Measurements from ENCODE around the gene MAGI1.
A peak's percentile ranks its signal among the peaks of the same experiment; 100 is the strongest.

The MAGI1 gene

DNA sequence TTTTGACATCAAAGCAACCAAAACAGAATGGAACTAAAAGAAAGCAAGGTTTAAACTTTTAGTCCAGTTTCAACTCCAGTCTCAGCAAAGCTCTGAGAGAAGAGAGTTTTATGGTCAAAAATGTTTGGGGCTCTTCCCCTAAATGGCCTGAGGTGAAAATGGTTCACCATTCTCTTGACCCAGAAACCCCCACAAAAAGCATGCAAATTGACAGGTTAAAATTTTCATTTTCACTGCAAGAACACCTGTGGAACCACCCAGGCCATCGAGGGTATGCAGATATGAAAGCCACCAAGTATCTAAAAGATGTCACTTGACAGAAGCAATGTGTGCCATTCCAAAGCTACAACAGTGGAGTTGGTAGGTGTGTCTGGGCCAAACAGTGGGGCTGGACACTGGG is 195.0 kb downstream of the MAGI1 start:
- DNase-seq (ENCODE audit: extremely low read depth, low read depth) = no peak
- TF ChIP-seq, protein P1, sequence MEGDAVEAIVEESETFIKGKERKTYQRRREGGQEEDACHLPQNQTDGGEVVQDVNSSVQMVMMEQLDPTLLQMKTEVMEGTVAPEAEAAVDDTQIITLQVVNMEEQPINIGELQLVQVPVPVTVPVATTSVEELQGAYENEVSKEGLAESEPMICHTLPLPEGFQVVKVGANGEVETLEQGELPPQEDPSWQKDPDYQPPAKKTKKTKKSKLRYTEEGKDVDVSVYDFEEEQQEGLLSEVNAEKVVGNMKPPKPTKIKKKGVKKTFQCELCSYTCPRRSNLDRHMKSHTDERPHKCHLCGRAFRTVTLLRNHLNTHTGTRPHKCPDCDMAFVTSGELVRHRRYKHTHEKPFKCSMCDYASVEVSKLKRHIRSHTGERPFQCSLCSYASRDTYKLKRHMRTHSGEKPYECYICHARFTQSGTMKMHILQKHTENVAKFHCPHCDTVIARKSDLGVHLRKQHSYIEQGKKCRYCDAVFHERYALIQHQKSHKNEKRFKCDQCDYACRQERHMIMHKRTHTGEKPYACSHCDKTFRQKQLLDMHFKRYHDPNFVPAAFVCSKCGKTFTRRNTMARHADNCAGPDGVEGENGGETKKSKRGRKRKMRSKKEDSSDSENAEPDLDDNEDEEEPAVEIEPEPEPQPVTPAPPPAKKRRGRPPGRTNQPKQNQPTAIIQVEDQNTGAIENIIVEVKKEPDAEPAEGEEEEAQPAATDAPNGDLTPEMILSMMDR (IDR thresholded peaks at IDR 0.05; ENCODE audit: low read depth, low read length) = no peak

DNA sequence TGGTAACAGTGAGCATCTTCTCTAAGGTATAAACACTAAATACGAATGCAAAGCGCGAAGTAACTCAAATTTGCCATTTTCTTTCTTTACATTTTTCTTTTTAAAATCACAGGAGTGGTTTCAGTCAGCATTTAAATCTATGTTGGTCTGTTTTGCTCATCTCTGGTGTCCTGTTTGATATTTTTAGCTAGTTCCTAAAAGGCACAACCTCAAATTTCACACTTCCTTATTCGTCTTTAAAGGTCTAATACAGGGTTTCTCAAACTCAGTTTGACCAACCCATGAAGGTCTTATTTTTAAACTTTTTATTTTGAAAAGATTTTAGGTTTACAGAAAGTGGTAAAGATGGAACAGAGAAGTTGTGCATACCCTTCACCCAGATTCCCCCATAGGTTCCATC is 201.1 kb downstream of the MAGI1 start:
- TF ChIP-seq, protein P1 (IDR thresholded peaks at IDR 0.05; ENCODE audit: low read depth, low read length) = no peak
- DNase-seq (ENCODE audit: extremely low read depth, low read depth) = no peak

DNA sequence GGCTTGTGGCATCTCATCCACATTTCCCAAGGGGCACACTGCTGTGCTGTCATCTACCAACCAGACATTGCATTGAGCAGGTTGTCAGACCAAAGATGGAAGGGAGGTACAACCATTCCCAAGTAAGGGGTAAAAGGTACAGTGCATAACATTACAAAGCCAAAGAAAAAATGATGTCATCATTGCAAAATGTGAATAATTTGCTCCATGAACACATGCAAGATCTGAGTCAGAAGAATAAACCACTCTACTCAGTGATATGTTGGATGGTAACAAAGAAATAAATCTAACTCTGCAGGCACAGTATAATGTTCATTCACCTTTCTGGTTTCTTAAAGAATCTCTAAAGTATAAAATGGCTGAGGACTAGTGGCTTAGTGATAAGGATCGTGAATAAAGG is 202.7 kb downstream of the MAGI1 start:
- TF ChIP-seq, protein P1 (IDR thresholded peaks at IDR 0.05; ENCODE audit: low read depth, low read length) = no peak
- DNase-seq (ENCODE audit: extremely low read depth, low read depth) = no peak

DNA sequence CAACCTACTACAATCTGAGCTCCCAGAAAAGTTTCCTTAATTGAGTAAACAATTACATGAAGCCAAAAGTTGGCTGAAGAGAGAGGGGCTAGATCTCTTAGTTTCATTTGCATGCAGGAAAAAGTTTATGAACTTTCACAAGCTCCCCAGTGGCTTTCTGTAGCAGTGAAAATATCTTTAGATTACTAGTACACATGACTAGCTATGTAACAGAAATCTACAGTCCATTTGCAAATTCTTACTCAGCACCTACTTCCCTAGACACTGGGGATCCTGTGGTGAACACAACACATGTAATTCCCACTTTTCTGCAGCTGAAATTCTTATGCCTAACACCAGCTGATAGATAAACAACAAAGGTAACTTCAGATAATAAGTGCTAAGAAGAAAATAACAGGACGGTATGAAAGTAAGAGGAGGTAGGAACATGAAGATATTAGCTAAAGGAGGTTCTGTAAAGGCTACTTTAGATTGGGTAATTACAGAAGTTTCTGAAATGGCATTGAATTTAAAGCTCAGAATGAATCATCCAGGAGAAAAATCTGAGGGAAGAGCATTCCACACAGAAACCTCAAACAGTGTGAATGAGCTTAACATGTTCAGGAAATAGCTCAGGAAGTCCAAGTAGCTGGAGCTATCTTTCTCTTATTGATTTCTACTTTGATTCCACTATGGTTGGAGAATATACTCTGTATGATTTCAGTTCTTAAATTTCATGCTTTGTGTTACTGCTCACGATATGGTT is 204.8 kb downstream of the MAGI1 start:
- TF ChIP-seq, protein P1 (IDR thresholded peaks at IDR 0.05; ENCODE audit: low read depth, low read length) = no peak
- no peak for DNase-seq (ENCODE audit: extremely low read depth, low read depth)

DNA sequence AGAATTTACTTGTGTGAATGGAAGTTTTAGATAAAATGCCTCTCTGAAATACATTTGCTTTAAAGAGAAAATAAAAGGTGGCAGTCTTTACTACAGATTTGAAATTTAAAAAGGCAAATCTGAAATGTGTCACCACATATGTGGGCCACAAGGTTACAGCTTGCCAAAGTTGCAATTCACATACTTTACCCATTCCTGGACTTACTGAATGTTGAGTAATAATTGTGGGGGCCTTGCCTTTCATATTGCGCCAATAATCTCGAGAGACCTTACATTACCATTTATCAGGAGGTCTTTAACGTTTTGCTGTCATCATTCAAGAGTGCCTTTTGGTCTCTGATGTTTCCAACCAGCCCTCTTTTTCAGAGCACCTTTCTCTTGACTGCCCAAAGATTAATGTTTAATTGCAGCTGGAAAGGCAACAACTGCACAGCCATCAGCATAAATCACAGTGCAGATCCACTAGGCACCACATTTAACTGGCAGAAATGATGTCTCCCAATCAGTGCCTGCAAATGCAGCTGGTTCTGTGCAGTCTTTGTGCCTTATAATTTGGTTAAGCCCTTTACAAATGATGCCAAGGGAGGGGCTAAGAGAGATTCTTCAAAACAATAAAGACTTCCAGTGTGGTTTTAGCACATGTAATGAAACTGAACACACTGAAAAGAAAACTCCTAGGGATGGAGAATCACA is 206.8 kb downstream of the MAGI1 start:
- DNase-seq (ENCODE audit: extremely low read depth, low read depth) = peak; percentile 63
- TF ChIP-seq, protein P1 (IDR thresholded peaks at IDR 0.05; ENCODE audit: low read depth, low read length) = no peak

DNA sequence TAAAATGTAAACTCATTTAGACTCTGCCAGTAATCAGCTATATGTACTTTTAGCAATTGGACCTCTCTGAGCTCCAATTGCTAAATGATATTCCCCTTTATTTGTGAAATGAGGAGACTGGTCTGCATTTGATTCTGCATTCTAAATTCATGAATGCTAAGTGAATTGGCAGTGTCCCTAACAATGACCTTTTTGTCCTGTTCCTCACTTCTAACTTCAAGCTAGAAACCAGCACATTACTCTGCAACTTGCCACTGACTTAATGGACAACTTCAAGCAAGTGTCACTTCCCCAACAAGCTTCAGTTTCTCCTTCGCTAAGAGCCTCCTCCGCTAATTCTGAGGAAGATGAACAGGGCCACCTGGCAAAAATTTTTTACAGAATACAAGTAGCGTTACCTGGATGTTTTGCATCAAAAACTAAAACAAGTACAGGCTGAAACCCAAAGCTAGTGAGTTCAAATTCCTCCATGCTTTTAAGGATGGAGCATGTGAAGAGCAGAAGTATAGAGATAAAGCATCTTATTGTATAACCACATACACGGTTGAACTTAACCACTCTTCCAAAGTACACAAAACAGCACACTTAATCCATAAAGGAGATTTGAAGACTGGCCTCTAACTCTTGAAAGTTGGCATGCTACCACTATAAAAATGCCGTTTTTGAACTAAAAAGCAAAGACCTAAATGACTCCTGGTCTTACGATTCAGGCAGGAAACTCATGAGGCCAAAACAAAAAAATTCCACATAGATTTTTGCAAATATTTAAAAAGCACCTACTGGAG is 207.6 kb downstream of the MAGI1 start:
- TF ChIP-seq, protein P1 (IDR thresholded peaks at IDR 0.05; ENCODE audit: low read depth, low read length) = no peak
- no peak for DNase-seq (ENCODE audit: extremely low read depth, low read depth)

DNA sequence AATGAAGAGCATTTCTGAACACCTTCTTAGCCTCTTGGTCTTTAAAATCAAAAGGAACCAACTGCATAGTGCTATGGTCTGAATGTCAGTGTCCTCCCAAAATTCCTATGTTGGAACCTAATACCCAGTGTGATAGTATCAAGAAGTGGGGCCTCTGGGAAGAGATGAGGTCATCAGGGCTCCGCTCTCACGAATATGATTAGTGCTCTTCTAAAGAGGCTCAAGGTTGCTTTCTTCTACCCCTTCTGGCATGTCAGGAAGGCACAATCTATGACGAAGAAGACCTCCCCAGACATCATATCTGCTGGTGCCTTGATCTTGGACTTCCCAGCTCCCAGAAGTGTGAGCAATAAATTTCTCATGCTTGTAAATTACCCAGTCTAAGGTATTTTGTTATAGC is 209.5 kb downstream of the MAGI1 start:
- DNase-seq (ENCODE audit: extremely low read depth, low read depth) = no peak
- TF ChIP-seq, protein P1 (IDR thresholded peaks at IDR 0.05; ENCODE audit: low read depth, low read length) = no peak
